Measurements from ENCODE around the gene MRPL10.
"Not testable (repeated sequence)": the region's sequence is repeated elsewhere in the genome, so short reads cannot be mapped to it uniquely, and the experiment has no call there.

MRPL10 gene

GRCh38 chr17:47773649-47774048, 57.7 kb downstream of the MRPL10 start:
- not testable (repeated sequence) for DNase-seq; H2AK5ac ChIP-seq (ENCODE audit: low read length, severe bottlenecking); H2BK120ac ChIP-seq (ENCODE audit: low read depth, low read length); H4K91ac ChIP-seq (ENCODE audit: low read length); H3K79me1 ChIP-seq (replicated peaks; ENCODE audit: low read length, poor library complexity, severe bottlenecking); H3K4me3 ChIP-seq (ENCODE audit: insufficient read depth in 1 of 2, low read depth in 1 of 2, low read length in 2 of 2); H3K36me3 ChIP-seq (ENCODE audit: control insufficient read depth in 1 of 2, insufficient read depth in 2 of 2, low read depth in 1 of 2, low read length in 2 of 2); H2BK12ac ChIP-seq (ENCODE audit: low read length in 2 of 2); H3K4me1 ChIP-seq (ENCODE audit: control insufficient read depth, insufficient read depth, low read depth, low read length); H3K9ac ChIP-seq (ENCODE audit: low read length); H3K4me2 ChIP-seq (ENCODE audit: low read length, poor library complexity, severe bottlenecking); H3K14ac ChIP-seq (ENCODE audit: low read length in 2 of 2); H3K27ac ChIP-seq (ENCODE audit: low read length, poor library complexity, severe bottlenecking); H3K23ac ChIP-seq (ENCODE audit: low read length in 2 of 2); H2BK5ac ChIP-seq (ENCODE audit: low read depth, low read length, poor library complexity, severe bottlenecking); H2BK15ac ChIP-seq (ENCODE audit: low read depth, poor library complexity, severe bottlenecking); H3K4ac ChIP-seq (ENCODE audit: low read depth in 1 of 2, low read length in 2 of 2); H2AFZ ChIP-seq (ENCODE audit: low read depth, low read length); H4K8ac ChIP-seq (ENCODE audit: low read length); H3K18ac ChIP-seq (ENCODE audit: low read depth in 1 of 2, low read length in 2 of 2)
- Histone ChIP-seq H3K27me3 (ENCODE audit: control insufficient read depth in 1 of 2, insufficient read depth in 1 of 2, low read length in 2 of 2) (peaks cover 20 to 30% of the 10 kb centered on the region in 2 experiments), H3K9me3 (ENCODE audit: control insufficient read depth, low read length) (peaks cover 29% of the 10 kb centered on the region)
- WGBS = 95% methylated on average over 9 of the region's 9 CpGs

All from mesenchymal stem cell (in vitro differentiated cells and primary cell).